Panc1 (cell line): Measurements from ENCODE around the gene PGGHG. TPM values are rescaled to one million over a fixed set of nuclear protein-coding genes. Genes with fewer than 3 reads are reported as not detected.

Experiments used
- ATAC-seq: fragments of 200-7000 bp; cut with Tn5 transposase; 2 replicates; pipeline ENCODE4 v1.9.1; 2020; ENCODE audit warnings: mild to moderate bottlenecking, moderate library complexity
- BruUV-seq: library from RNA; stranded (reverse); fragments of 400-500 nt; replicated peaks from 2 replicates; lab custom pipeline; 2021; lab: Mats Ljungman, UMichigan
- CTCF ChIA-PET: fragments of 300-600 bp; sonication (Branson Sonifier 250); formaldehyde crosslinking; loops from one replicate; lab custom pipeline; 2022; ENCODE audit warnings: antibody characterized with exemption; lab: Charles Lee
- POLR2A ChIA-PET: fragments of 300-600 bp; sonication (Branson Sonifier 250); formaldehyde crosslinking; loops from one replicate; lab custom pipeline; 2022; ENCODE audit warnings: antibody characterized with exemption; lab: Charles Lee
- DNase-seq: peaks from one replicate; pipeline ENCODE4 v3.0.0-alpha.2; 2010; ENCODE audit warnings: low read depth, low spot score
- H3K27ac ChIP-seq: 2 replicates; pipeline ENCODE4 v1.5.1; 2011; ENCODE audit warnings: mild to moderate bottlenecking, low read length, inconsistent platforms
- H3K27me3 ChIP-seq: fragments of 200-500 bp; sonication (Bioruptor generic); 2 replicates; pipeline ENCODE4 v1.6.0; 2014; ENCODE audit warnings: low read length, inconsistent platforms; ENCODE audit not compliant: control insufficient read depth, insufficient read depth
- H3K36me3 ChIP-seq: fragments of 200-500 bp; sonication (Bioruptor generic); 2 replicates; pipeline ENCODE4 v1.5.1; 2014; ENCODE audit warnings: inconsistent platforms, mild to moderate bottlenecking, low read length, moderate library complexity; ENCODE audit not compliant: control insufficient read depth, insufficient read depth
- H3K4me1 ChIP-seq: 2 replicates; pipeline ENCODE4 v1.5.1; 2011; ENCODE audit warnings: inconsistent platforms, mild to moderate bottlenecking, low read length, moderate library complexity; ENCODE audit not compliant: control insufficient read depth, insufficient read depth
- H3K4me3 ChIP-seq, 2 experiments: 2 replicates each; pipeline ENCODE4 v1.5.1; 2011 to 2012; ENCODE audit warnings: low read depth in 2 of 2, low read length in 2 of 2, mild to moderate bottlenecking in 2 of 2, inconsistent platforms in 1 of 2, moderate library complexity in 1 of 2
- H3K9me3 ChIP-seq: fragments of 200-500 bp; sonication (Bioruptor generic); 2 replicates; pipeline ENCODE4 v1.5.1; 2014; ENCODE audit warnings: low read depth, mild to moderate bottlenecking, inconsistent platforms, low read length, moderate library complexity; ENCODE audit not compliant: control insufficient read depth, insufficient read depth
- POLR2AphosphoS5 ChIP-seq: IDR thresholded peaks from 2 replicates; pipeline ENCODE4 v1.6.1; 2012; ENCODE audit warnings: mild to moderate bottlenecking, low read depth, low read length, moderate library complexity
- REST ChIP-seq, 2 experiments: IDR thresholded peaks; 2 replicates each; pipeline ENCODE4 v1.6.1; 2011 to 2012; ENCODE audit warnings: low read depth in 2 of 2, control low read depth in 1 of 2, low read length in 1 of 2, mild to moderate bottlenecking in 1 of 2, moderate library complexity in 1 of 2; ENCODE audit not compliant: insufficient read depth in 1 of 2
- SIN3A ChIP-seq: IDR thresholded peaks from 2 replicates; pipeline ENCODE4 v1.6.1; 2012; ENCODE audit warnings: low read depth, mild to moderate bottlenecking, low read length, moderate library complexity, borderline replicate concordance; ENCODE audit not compliant: insufficient read depth
- TCF7L2 ChIP-seq: IDR thresholded peaks from 2 replicates; pipeline ENCODE4 v1.6.1; 2011; ENCODE audit warnings: mild to moderate bottlenecking, low read depth, low read length, inconsistent platforms
- in situ Hi-C: cut with HindIII; loops from 2 replicates; pipeline ENCODE4 v1.10.0; 2016; ENCODE audit warnings: low sequenced_read_pairs, low pct_unique_long_range_greater_than_20kb
- intact Hi-C: fragments of 100-400 bp; cut with micrococcal nuclease; formaldehyde crosslinking; loops from one replicate; pipeline ENCODE4 v1.10.0; 2022; ENCODE audit not compliant: unreplicated experiment
- total RNA-seq: library from RNA; stranded (reverse); gene quantifications from one replicate; pipeline ENCODE4 v1.2.1, GENCODE V29; 2021; ENCODE audit not compliant: unreplicated experiment
- TF ChIP-seq, protein P1 (sequence below): fragments of 450-650 bp; IDR thresholded peaks from 2 replicates; pipeline ENCODE4 v1.5.1; 2017; ENCODE audit warnings: mild to moderate bottlenecking

The PGGHG gene
- total RNA-seq, 1 experiment from 2014 or later: 115 TPM

- ChIA-PET POLR2A (no interaction called here), CTCF (interaction anchor here (0.8 kb wide), 1 partner anchor 9 kb away, joined by 4 read pairs; no protein-coding TSS in a partner anchor)
- no peak for TF ChIP-seq REST (IDR thresholded peaks at IDR 0.05; ENCODE audit: insufficient read depth in 1 of 2, low read depth in 2 of 2, low read length in 1 of 2)
- TF ChIP-seq TCF7L2: no peak
- TF ChIP-seq, protein P1, sequence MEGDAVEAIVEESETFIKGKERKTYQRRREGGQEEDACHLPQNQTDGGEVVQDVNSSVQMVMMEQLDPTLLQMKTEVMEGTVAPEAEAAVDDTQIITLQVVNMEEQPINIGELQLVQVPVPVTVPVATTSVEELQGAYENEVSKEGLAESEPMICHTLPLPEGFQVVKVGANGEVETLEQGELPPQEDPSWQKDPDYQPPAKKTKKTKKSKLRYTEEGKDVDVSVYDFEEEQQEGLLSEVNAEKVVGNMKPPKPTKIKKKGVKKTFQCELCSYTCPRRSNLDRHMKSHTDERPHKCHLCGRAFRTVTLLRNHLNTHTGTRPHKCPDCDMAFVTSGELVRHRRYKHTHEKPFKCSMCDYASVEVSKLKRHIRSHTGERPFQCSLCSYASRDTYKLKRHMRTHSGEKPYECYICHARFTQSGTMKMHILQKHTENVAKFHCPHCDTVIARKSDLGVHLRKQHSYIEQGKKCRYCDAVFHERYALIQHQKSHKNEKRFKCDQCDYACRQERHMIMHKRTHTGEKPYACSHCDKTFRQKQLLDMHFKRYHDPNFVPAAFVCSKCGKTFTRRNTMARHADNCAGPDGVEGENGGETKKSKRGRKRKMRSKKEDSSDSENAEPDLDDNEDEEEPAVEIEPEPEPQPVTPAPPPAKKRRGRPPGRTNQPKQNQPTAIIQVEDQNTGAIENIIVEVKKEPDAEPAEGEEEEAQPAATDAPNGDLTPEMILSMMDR: no peak
- no peak for TF ChIP-seq SIN3A
- TF ChIP-seq POLR2AphosphoS5: no peak
- DNase-seq (no peak), ATAC-seq (no peak)
- H3K4me1 ChIP-seq: no peaks in the 10 kb centered on the region
- intact Hi-C loops (no loop called here), in situ Hi-C loops (no loop called here)
- H3K27ac ChIP-seq: no peak overlapping the region
- H3K4me3 ChIP-seq: no peak overlapping the region
- no peaks in the 10 kb centered on the region for H3K27me3 ChIP-seq
- no TSS peak for BruUV-seq
- no peaks in the 10 kb centered on the region for H3K9me3 ChIP-seq
- peaks cover 55% of the 10 kb centered on the region for H3K36me3 ChIP-seq
Measured at GRCh38 chr11:249062-249461, 39.9 kb upstream of the PGGHG start.

GRCh38 chr11:250274-250673 is 38.7 kb upstream of the PGGHG start:
- POLR2A ChIA-PET: interaction anchor here (0.6 to 1.0 kb wide), 3 partner anchors 8 to 17 kb away, joined by 3 read pairs; no protein-coding TSS in a partner anchor
- H3K9me3 ChIP-seq: no peaks in the 10 kb centered on the region
- no peak for DNase-seq
- BruUV-seq: no TSS peak
- peaks cover 47% of the 10 kb centered on the region for H3K36me3 ChIP-seq
- in situ Hi-C loops (no loop called here), intact Hi-C loops (no loop called here)
- H3K27me3 ChIP-seq: no peaks in the 10 kb centered on the region
- no peak overlapping the region for H3K4me3 ChIP-seq
- no peaks in the 10 kb centered on the region for H3K4me1 ChIP-seq
- CTCF ChIA-PET: interaction anchor here (0.6 to 1.6 kb wide), 7 partner anchors 9 to 112 kb away, joined by 3 to 6 read pairs (median 5); partner anchors contain the start of genes BET1L, PSMD13 and RIC8A
- no peak overlapping the region for H3K27ac ChIP-seq
- TF ChIP-seq, protein P1: no peak
- TF ChIP-seq SIN3A (no peak), TCF7L2 (no peak), REST (IDR thresholded peaks at IDR 0.05; ENCODE audit: insufficient read depth in 1 of 2, low read depth in 2 of 2, low read length in 1 of 2) (no peak), POLR2AphosphoS5 (no peak)
- no peak for ATAC-seq
